ENCODE results near the gene TTN. TPM values are rescaled to one million over a fixed set of nuclear protein-coding genes. Genes with fewer than 3 reads are reported as not detected.

The TTN gene
- total RNA-seq, 2 experiments from 2014 or later: 0.02 to 0.19 TPM

- Histone ChIP-seq H3K4me1 (ENCODE audit: insufficient read depth, low read length, poor library complexity, severe bottlenecking) (no peaks in the 10 kb centered on the region), H3K4me3 (ENCODE audit: low read depth, low read length, poor library complexity, severe bottlenecking) (no peak overlapping the region), H4K20me1 (ENCODE audit: insufficient read depth, low read length) (no peaks in the 10 kb centered on the region), H3K9me2 (ENCODE audit: insufficient read depth, low read length) (no peaks in the 10 kb centered on the region), H3K27ac (ENCODE audit: low read depth, low read length, poor library complexity, severe bottlenecking) (no peak overlapping the region), H3K9me3 (ENCODE audit: low read length) (no peaks in the 10 kb centered on the region), H2AFZ (ENCODE audit: low read length) (no peak overlapping the region), H3K36me3 (ENCODE audit: insufficient read depth, low read length) (no peaks in the 10 kb centered on the region), H3K79me2 (ENCODE audit: insufficient read depth, low read depth, low read length) (no peaks in the 10 kb centered on the region), H3K4me2 (ENCODE audit: low read length) (no peak overlapping the region)
- CTCF ChIA-PET (ENCODE audit: unreplicated experiment): no interaction called here
- intact Hi-C loops (cut with micrococcal nuclease; ENCODE audit: unreplicated experiment): no loop called here
- POLR2A ChIA-PET: no interaction called here
- TF ChIP-seq EZH2phosphoT487 (IDR thresholded peaks at IDR 0.05; ENCODE audit: borderline replicate concordance, low read depth, low read length): no peak
- no peak for TF ChIP-seq CTCF (conservative IDR thresholded peaks at IDR 0.05; ENCODE audit: low read length)
- DNase-seq (ENCODE audit: low spot score): no peak
- BruUV-seq (replicated peaks): no TSS peak
These were observed 50.9 kb downstream of the TTN start for GRCh38 chr2:178756343-178756742.

DNA sequence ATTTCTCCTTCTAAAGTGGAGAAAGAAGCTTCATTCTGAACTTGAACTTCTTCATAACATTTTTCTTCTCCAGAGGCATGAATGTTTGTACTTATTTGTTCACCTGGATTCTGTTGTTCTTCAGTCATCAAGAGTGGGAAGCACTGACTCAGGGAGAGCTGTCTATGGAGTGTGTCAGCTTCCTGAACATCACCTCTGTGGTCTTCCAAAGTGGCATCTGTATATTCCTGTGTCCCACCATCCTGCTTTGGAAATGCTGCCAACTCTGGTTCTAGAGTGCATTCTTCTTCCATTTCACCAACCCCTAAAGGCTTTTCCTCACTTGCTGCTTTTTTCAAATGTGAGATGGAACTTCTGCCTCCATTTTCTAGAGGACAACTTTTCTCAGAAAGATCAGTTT is 59.5 kb downstream of the TTN start:
- intact Hi-C loops (cut with micrococcal nuclease; ENCODE audit: unreplicated experiment): no loop called here
- no TSS peak for BruUV-seq (replicated peaks)
- H3K4me1 ChIP-seq (ENCODE audit: insufficient read depth, low read length, poor library complexity, severe bottlenecking): no peaks in the 10 kb centered on the region
- no peaks in the 10 kb centered on the region for H4K20me1 ChIP-seq (ENCODE audit: insufficient read depth, low read length)
- no peaks in the 10 kb centered on the region for H3K79me2 ChIP-seq (ENCODE audit: insufficient read depth, low read depth, low read length)
- no peak for DNase-seq (ENCODE audit: low spot score)
- no peaks in the 10 kb centered on the region for H3K36me3 ChIP-seq (ENCODE audit: insufficient read depth, low read length)
- H3K9me3 ChIP-seq (ENCODE audit: low read length): no peaks in the 10 kb centered on the region
- H3K27ac ChIP-seq (ENCODE audit: low read depth, low read length, poor library complexity, severe bottlenecking): no peak overlapping the region
- TF ChIP-seq EZH2phosphoT487 (IDR thresholded peaks at IDR 0.05; ENCODE audit: borderline replicate concordance, low read depth, low read length) (no peak), CTCF (conservative IDR thresholded peaks at IDR 0.05; ENCODE audit: low read length) (no peak)
- no peak overlapping the region for H3K4me2 ChIP-seq (ENCODE audit: low read length)
- H2AFZ ChIP-seq (ENCODE audit: low read length): no peak overlapping the region
- H3K4me3 ChIP-seq (ENCODE audit: low read depth, low read length, poor library complexity, severe bottlenecking): no peak overlapping the region
- POLR2A ChIA-PET: no interaction called here
- no peaks in the 10 kb centered on the region for H3K9me2 ChIP-seq (ENCODE audit: insufficient read depth, low read length)
- CTCF ChIA-PET (ENCODE audit: unreplicated experiment): no interaction called here

DNA sequence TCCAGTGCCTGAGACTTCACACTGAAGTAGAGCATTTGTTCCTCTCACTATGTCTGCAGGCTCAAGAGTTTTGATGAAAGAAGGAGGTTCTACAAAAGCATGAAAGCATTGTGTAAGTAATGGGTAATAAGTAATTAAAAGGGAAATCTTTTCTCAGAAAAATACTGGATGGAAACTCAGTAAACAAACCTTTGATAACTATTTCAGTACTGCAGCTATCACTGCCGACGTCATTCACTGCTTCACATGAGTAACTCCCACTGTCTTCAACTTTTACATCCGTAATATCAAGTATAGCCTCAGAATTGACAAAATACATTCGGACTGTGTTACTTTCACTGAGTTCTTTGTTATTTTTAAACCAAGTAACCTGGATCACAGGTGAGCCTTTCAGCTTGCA is 72.7 kb downstream of the TTN start:
- CTCF ChIA-PET (ENCODE audit: unreplicated experiment): no interaction called here
- no peak overlapping the region for H3K4me2 ChIP-seq (ENCODE audit: low read length)

More for the DNA sequence above, 72.7 kb downstream of the TTN start:
- Histone ChIP-seq H3K9me3 (ENCODE audit: low read length) (no peaks in the 10 kb centered on the region), H3K4me3 (ENCODE audit: low read depth, low read length, poor library complexity, severe bottlenecking) (no peak overlapping the region), H3K36me3 (ENCODE audit: insufficient read depth, low read length) (no peaks in the 10 kb centered on the region), H3K79me2 (ENCODE audit: insufficient read depth, low read depth, low read length) (no peaks in the 10 kb centered on the region), H4K20me1 (ENCODE audit: insufficient read depth, low read length) (no peaks in the 10 kb centered on the region), H3K9me2 (ENCODE audit: insufficient read depth, low read length) (no peaks in the 10 kb centered on the region), H3K4me1 (ENCODE audit: insufficient read depth, low read length, poor library complexity, severe bottlenecking) (no peaks in the 10 kb centered on the region), H3K27ac (ENCODE audit: low read depth, low read length, poor library complexity, severe bottlenecking) (no peak overlapping the region), H2AFZ (ENCODE audit: low read length) (no peak overlapping the region)
- intact Hi-C loops (cut with micrococcal nuclease; ENCODE audit: unreplicated experiment): no loop called here
- no TSS peak for BruUV-seq (replicated peaks)
- DNase-seq (ENCODE audit: low spot score): no peak
- POLR2A ChIA-PET: no interaction called here
- TF ChIP-seq EZH2phosphoT487 (IDR thresholded peaks at IDR 0.05; ENCODE audit: borderline replicate concordance, low read depth, low read length) (no peak), CTCF (conservative IDR thresholded peaks at IDR 0.05; ENCODE audit: low read length) (no peak)
